Upper lobe of left lung (tissue), 4 donors: ENCODE data around the gene MTTP.

Experiments used
- CTCF ChIP-seq, 6 experiments: fragments of 450-650 bp in 4 of 6; fragments of 200-600 bp in 2 of 6; sonication (generic) in 2 of 6; IDR thresholded peaks; one replicate each; pipeline ENCODE4 v1.5.1; 2016 to 2019; ENCODE audit warnings: antibody characterized with exemption in 6 of 6
- EP300 ChIP-seq, 4 donors: sonication (generic); formaldehyde crosslinking; IDR thresholded peaks; one replicate each; pipeline ENCODE4 v1.5.1; 2017; ENCODE audit warnings: antibody characterized with exemption in 4 of 4, control low read depth in 2 of 4
- POLR2A ChIP-seq, 4 donors: fragments of 450-650 bp; IDR thresholded peaks; one replicate each; pipeline ENCODE4 v1.5.1; 2016 to 2017; ENCODE audit warnings: antibody characterized with exemption in 4 of 4, mild to moderate bottlenecking in 2 of 4
- POLR2AphosphoS5 ChIP-seq, 2 donors: sonication (generic); formaldehyde crosslinking; IDR thresholded peaks; one replicate each; pipeline ENCODE4 v1.5.1; 2017; ENCODE audit warnings: antibody characterized with exemption in 2 of 2

- TF ChIP-seq CTCF (IDR thresholded peaks at IDR 0.05) (no peak), POLR2A (IDR thresholded peaks at IDR 0.05) (no peak), POLR2AphosphoS5 (IDR thresholded peaks at IDR 0.05) (no peak), EP300 (IDR thresholded peaks at IDR 0.05) (no peak)
Observed at GRCh38 chr4:99610605-99611175, 36.1 kb downstream of the MTTP start.
